Mesendoderm (in vitro differentiated cells): Measurements from ENCODE around the gene MYBPC3.

Experiments used
- DNase-seq: peaks from one replicate; pipeline ENCODE4 v3.0.0; 2013
- H2AK5ac ChIP-seq: 2 replicates; pipeline ENCODE4 v1.6.1; 2013; ENCODE audit warnings: low read length, inconsistent platforms
- H2BK120ac ChIP-seq: 2 replicates; pipeline ENCODE4 v1.6.1; 2013; ENCODE audit warnings: low read depth, mild to moderate bottlenecking, low read length, moderate library complexity, mixed read lengths
- H2BK15ac ChIP-seq: replicated peaks from 2 replicates; pipeline ENCODE4 v1.6.1; 2013; ENCODE audit warnings: low read depth, mild to moderate bottlenecking, moderate library complexity
- H2BK5ac ChIP-seq: 2 replicates; pipeline ENCODE4 v1.6.1; 2013; ENCODE audit warnings: low read length, inconsistent platforms
- H3K18ac ChIP-seq: 2 replicates; pipeline ENCODE4 v1.6.1; 2013; ENCODE audit warnings: mild to moderate bottlenecking, low read length, mixed read lengths
- H3K23ac ChIP-seq: one replicate; pipeline ENCODE4 v1.6.1; 2013; ENCODE audit warnings: low read length
- H3K27ac ChIP-seq: 2 replicates; pipeline ENCODE4 v1.5.1; 2013; ENCODE audit warnings: low read depth, mild to moderate bottlenecking, inconsistent platforms, low read length, moderate library complexity
- H3K27me3 ChIP-seq: 2 replicates; pipeline ENCODE4 v1.6.1; 2013; ENCODE audit warnings: low read length, control low read depth, mild to moderate bottlenecking, inconsistent platforms; ENCODE audit not compliant: insufficient read depth, poor library complexity
- H3K36me3 ChIP-seq: 2 replicates; pipeline ENCODE4 v1.6.1; 2013; ENCODE audit warnings: low read length, inconsistent platforms; ENCODE audit not compliant: control insufficient read depth, insufficient read depth
- H3K4ac ChIP-seq: one replicate; pipeline ENCODE4 v1.6.1; 2013; ENCODE audit warnings: low read depth, mild to moderate bottlenecking, low read length, moderate library complexity
- H3K4me1 ChIP-seq: 2 replicates; pipeline ENCODE4 v1.6.1; 2013; ENCODE audit warnings: low read depth, low read length, inconsistent platforms; ENCODE audit not compliant: control insufficient read depth
- H3K4me2 ChIP-seq: 2 replicates; pipeline ENCODE4 v1.6.1; 2013; ENCODE audit warnings: low read length
- H3K4me3 ChIP-seq: 2 replicates; pipeline ENCODE4 v1.5.1; 2013; ENCODE audit warnings: mild to moderate bottlenecking, low read length
- H3K56ac ChIP-seq: one replicate; pipeline ENCODE4 v1.6.1; 2013; ENCODE audit warnings: low read length
- H3K79me1 ChIP-seq: 2 replicates; pipeline ENCODE4 v1.6.1; 2013; ENCODE audit warnings: low read length, inconsistent platforms
- H3K79me2 ChIP-seq: 2 replicates; pipeline ENCODE4 v1.6.1; 2013; ENCODE audit warnings: mild to moderate bottlenecking, low read length; ENCODE audit not compliant: control insufficient read depth, insufficient read depth
- H3K9ac ChIP-seq: 2 replicates; pipeline ENCODE4 v1.6.1; 2013; ENCODE audit warnings: low read length, inconsistent platforms
- H4K5ac ChIP-seq: one replicate; pipeline ENCODE4 v1.6.1; 2013; ENCODE audit warnings: low read length
- H4K8ac ChIP-seq: one replicate; pipeline ENCODE4 v1.6.1; 2013; ENCODE audit warnings: low read depth, mild to moderate bottlenecking, control low read depth, low read length, moderate library complexity
- WGBS: extraction: QIAGEN DNeasy Blood & Tissue Kit; methylation state at CpG from one replicate; pipeline ENCODE4 v1.1.7; 2013; ENCODE audit warnings: low lambda C conversion rate, missing lambda C conversion rate; ENCODE audit not compliant: insufficient coverage; ENCODE audit errors: extremely low coverage; 5-methylcytosine and 5-hydroxymethylcytosine counted together

Gene MYBPC3

GRCh38 chr11:47348859-47349258 lies 3.6 kb downstream of the MYBPC3 start:
- Histone ChIP-seq H3K56ac (no peak overlapping the region), H3K4me3 (no peak overlapping the region), H3K23ac (no peak overlapping the region), H2BK120ac (no peak overlapping the region), H3K4ac (no peak overlapping the region), H3K4me1 (peaks cover 2% of the 10 kb centered on the region), H3K4me2 (no peak overlapping the region), H3K79me2 (no peaks in the 10 kb centered on the region), H4K5ac (no peak overlapping the region), H4K8ac (no peak overlapping the region), H3K79me1 (no peaks in the 10 kb centered on the region), H2AK5ac (no peak overlapping the region), H3K18ac (no peak overlapping the region), H3K36me3 (no peaks in the 10 kb centered on the region), H3K27me3 (no peaks in the 10 kb centered on the region), H2BK5ac (no peak overlapping the region), H3K9ac (no peak overlapping the region), H3K27ac (no peak overlapping the region), H2BK15ac (no peak overlapping the region)
- peak; percentile 31 for DNase-seq
- WGBS = no CpG with 5 or more reads among the region's 8 CpGs

DNA sequence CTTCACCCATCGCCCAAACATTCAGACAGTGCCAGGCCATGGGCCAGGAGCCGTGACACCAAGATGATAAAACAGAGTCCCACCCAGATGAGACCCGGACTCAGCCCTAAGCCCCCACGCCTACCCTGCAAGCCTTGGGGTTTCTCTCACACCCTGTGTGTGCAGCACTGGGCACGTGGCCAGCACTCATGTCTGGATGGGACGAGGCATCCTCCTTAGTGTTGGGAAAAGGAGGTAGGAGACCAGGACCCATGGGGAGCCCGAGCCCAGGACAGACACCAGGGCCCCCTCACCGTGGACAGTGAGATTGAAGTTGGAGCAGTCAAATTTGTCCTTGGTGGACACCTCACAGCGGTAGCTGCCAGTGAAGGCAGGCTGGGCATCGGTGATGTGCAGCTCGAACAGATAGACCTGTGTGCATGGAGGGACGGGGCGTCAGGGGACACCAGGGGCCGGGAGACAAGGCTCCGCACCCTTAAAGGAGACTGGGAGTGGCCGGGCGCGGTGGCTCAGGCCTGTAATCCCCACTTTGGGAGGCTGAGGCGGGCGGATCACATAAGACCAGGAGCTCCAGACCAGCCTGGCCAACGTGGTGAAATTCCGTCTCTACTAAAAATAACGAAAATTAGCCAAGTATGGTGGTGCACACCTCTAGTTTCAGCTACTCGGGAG lies 4.2 kb downstream of the MYBPC3 start:
- no peak overlapping the region for H3K4me2 ChIP-seq
- H3K9ac ChIP-seq = no peak overlapping the region
- no peak overlapping the region for H3K18ac ChIP-seq
- no peak overlapping the region for H3K27ac ChIP-seq
- H3K79me1 ChIP-seq = no peaks in the 10 kb centered on the region
- no CpG with 5 or more reads among the region's 24 CpGs for WGBS
- H2BK120ac ChIP-seq = no peak overlapping the region
- H3K23ac ChIP-seq = no peak overlapping the region
- peaks cover 2% of the 10 kb centered on the region for H3K4me1 ChIP-seq
- no peak for DNase-seq
- no peak overlapping the region for H3K4me3 ChIP-seq
- H4K8ac ChIP-seq = no peak overlapping the region
- H3K56ac ChIP-seq = no peak overlapping the region
- no peak overlapping the region for H3K4ac ChIP-seq
- no peak overlapping the region for H4K5ac ChIP-seq
- H2BK15ac ChIP-seq = no peak overlapping the region
- no peaks in the 10 kb centered on the region for H3K79me2 ChIP-seq
- H3K36me3 ChIP-seq = no peaks in the 10 kb centered on the region
- H2BK5ac ChIP-seq = no peak overlapping the region
- no peak overlapping the region for H2AK5ac ChIP-seq
- H3K27me3 ChIP-seq = no peaks in the 10 kb centered on the region

- H3K4ac ChIP-seq = no peak overlapping the region
- no peaks in the 10 kb centered on the region for H3K27me3 ChIP-seq
- H2AK5ac ChIP-seq = no peak overlapping the region
- H2BK15ac ChIP-seq = no peak overlapping the region
- H3K4me2 ChIP-seq = no peak overlapping the region
- DNase-seq = no peak
- H3K18ac ChIP-seq = no peak overlapping the region
- H4K5ac ChIP-seq = no peak overlapping the region
- no peak overlapping the region for H4K8ac ChIP-seq
- no peaks in the 10 kb centered on the region for H3K36me3 ChIP-seq
- H3K4me3 ChIP-seq = no peak overlapping the region
- H3K79me1 ChIP-seq = no peaks in the 10 kb centered on the region
- no peak overlapping the region for H2BK120ac ChIP-seq
- no peak overlapping the region for H3K9ac ChIP-seq
- WGBS = no CpG with 5 or more reads among the region's 5 CpGs
- no peak overlapping the region for H3K23ac ChIP-seq
- H3K56ac ChIP-seq = no peak overlapping the region
- H2BK5ac ChIP-seq = no peak overlapping the region
- H3K79me2 ChIP-seq = no peaks in the 10 kb centered on the region
- H3K27ac ChIP-seq = no peak overlapping the region
- peaks cover 2% of the 10 kb centered on the region for H3K4me1 ChIP-seq
Measured at GRCh38 chr11:47347137-47347536, 5.4 kb downstream of the MYBPC3 start.

- Histone ChIP-seq H2BK5ac (no peak overlapping the region), H4K8ac (no peak overlapping the region), H3K4ac (no peak overlapping the region), H3K27ac (no peak overlapping the region), H3K9ac (no peak overlapping the region), H3K56ac (no peak overlapping the region), H3K79me1 (no peaks in the 10 kb centered on the region), H3K27me3 (no peaks in the 10 kb centered on the region), H4K5ac (no peak overlapping the region), H2BK15ac (no peak overlapping the region), H3K79me2 (no peaks in the 10 kb centered on the region), H3K4me1 (no peaks in the 10 kb centered on the region), H3K4me2 (no peak overlapping the region), H3K18ac (no peak overlapping the region), H3K36me3 (no peaks in the 10 kb centered on the region), H3K23ac (no peak overlapping the region), H2AK5ac (no peak overlapping the region), H2BK120ac (no peak overlapping the region), H3K4me3 (no peak overlapping the region)
- no CpG with 5 or more reads among the region's 18 CpGs for WGBS
- DNase-seq = no peak
Measured at GRCh38 chr11:47345890-47346563, 6.5 kb downstream of the MYBPC3 start.

GRCh38 chr11:47342854-47343253 lies 9.6 kb downstream of the MYBPC3 start:
- H3K4ac ChIP-seq = no peak overlapping the region
- H3K27ac ChIP-seq = no peak overlapping the region
- H3K56ac ChIP-seq = no peak overlapping the region
- no peak for DNase-seq
- no peaks in the 10 kb centered on the region for H3K79me2 ChIP-seq
- H3K4me3 ChIP-seq = no peak overlapping the region
- no peak overlapping the region for H2BK5ac ChIP-seq
- no peaks in the 10 kb centered on the region for H3K36me3 ChIP-seq
- H3K18ac ChIP-seq = no peak overlapping the region
- no peaks in the 10 kb centered on the region for H3K79me1 ChIP-seq
- no peak overlapping the region for H2AK5ac ChIP-seq
- no peak overlapping the region for H3K4me2 ChIP-seq
- H3K4me1 ChIP-seq = no peaks in the 10 kb centered on the region
- no peak overlapping the region for H4K5ac ChIP-seq
- no CpG with 5 or more reads among the region's 15 CpGs for WGBS
- H2BK15ac ChIP-seq = no peak overlapping the region
- no peak overlapping the region for H2BK120ac ChIP-seq
- no peak overlapping the region for H4K8ac ChIP-seq
- H3K9ac ChIP-seq = no peak overlapping the region
- H3K27me3 ChIP-seq = no peaks in the 10 kb centered on the region
- H3K23ac ChIP-seq = no peak overlapping the region
